ENCODE results near the gene ADAMTS9. TPM values are rescaled to one million over a fixed set of nuclear protein-coding genes. Genes with fewer than 3 reads are reported as not detected.

ADAMTS9 gene
- polyA plus RNA-seq, 1 experiment: 1.1 TPM

- CTCF ChIA-PET: no interaction called here
- DNase-seq (ENCODE audit: low read depth, low spot score): no peak
- Histone ChIP-seq H3K27me3 (ENCODE audit: control insufficient read depth, insufficient read depth, low read length) (no peaks in the 10 kb centered on the region), H3K9me3 (ENCODE audit: control insufficient read depth, insufficient read depth, low read length) (no peaks in the 10 kb centered on the region), H3K4me3 (ENCODE audit: low read depth, low read length) (no peak overlapping the region), H3K27ac (ENCODE audit: low read depth, low read length) (no peak overlapping the region)
- no peak for TF ChIP-seq CTCF (IDR thresholded peaks at IDR 0.05; ENCODE audit: low read depth, low read length)
- POLR2A ChIA-PET: no interaction called here
These were observed 93.7 kb downstream of the ADAMTS9 start for GRCh38 chr3:64594134-64594533.

- TF ChIP-seq CTCF (IDR thresholded peaks at IDR 0.05; ENCODE audit: low read depth, low read length): no peak
- ChIA-PET CTCF (no interaction called here), POLR2A (no interaction called here)
- Histone ChIP-seq H3K4me3 (ENCODE audit: low read depth, low read length) (no peak overlapping the region), H3K9me3 (ENCODE audit: control insufficient read depth, insufficient read depth, low read length) (no peaks in the 10 kb centered on the region), H3K27ac (ENCODE audit: low read depth, low read length) (no peak overlapping the region), H3K27me3 (ENCODE audit: control insufficient read depth, insufficient read depth, low read length) (no peaks in the 10 kb centered on the region)
- no peak for DNase-seq (ENCODE audit: low read depth, low spot score)
These were observed 94.5 kb downstream of the ADAMTS9 start for GRCh38 chr3:64593350-64593749.

GRCh38 chr3:64591615-64592014 is 96.2 kb downstream of the ADAMTS9 start:
- CTCF ChIA-PET: no interaction called here
- POLR2A ChIA-PET: no interaction called here
- no peak for DNase-seq (ENCODE audit: low read depth, low spot score)
- Histone ChIP-seq H3K27me3 (ENCODE audit: control insufficient read depth, insufficient read depth, low read length) (no peaks in the 10 kb centered on the region), H3K9me3 (ENCODE audit: control insufficient read depth, insufficient read depth, low read length) (no peaks in the 10 kb centered on the region), H3K4me3 (ENCODE audit: low read depth, low read length) (no peak overlapping the region), H3K27ac (ENCODE audit: low read depth, low read length) (no peak overlapping the region)
- no peak for TF ChIP-seq CTCF (IDR thresholded peaks at IDR 0.05; ENCODE audit: low read depth, low read length)

- ChIA-PET CTCF (no interaction called here), POLR2A (no interaction called here)
- no peak for TF ChIP-seq CTCF (IDR thresholded peaks at IDR 0.05; ENCODE audit: low read depth, low read length)
- no peak for DNase-seq (ENCODE audit: low read depth, low spot score)
- no peaks in the 10 kb centered on the region for H3K9me3 ChIP-seq (ENCODE audit: control insufficient read depth, insufficient read depth, low read length)
- no peak overlapping the region for H3K27ac ChIP-seq (ENCODE audit: low read depth, low read length)
- peaks cover 2% of the 10 kb centered on the region for H3K27me3 ChIP-seq (ENCODE audit: control insufficient read depth, insufficient read depth, low read length)
- H3K4me3 ChIP-seq (ENCODE audit: low read depth, low read length): no peak overlapping the region
These were observed 99.4 kb downstream of the ADAMTS9 start for GRCh38 chr3:64588380-64588779.

GRCh38 chr3:64586952-64587351 is 100.8 kb downstream of the ADAMTS9 start:
- CTCF ChIA-PET: interaction anchor here (1.1 kb wide), 1 partner anchor 11 kb away, joined by 3 read pairs; no protein-coding TSS in a partner anchor
- DNase-seq (ENCODE audit: low read depth, low spot score): no peak
- Histone ChIP-seq H3K27ac (ENCODE audit: low read depth, low read length) (no peak overlapping the region), H3K4me3 (ENCODE audit: low read depth, low read length) (no peak overlapping the region), H3K27me3 (ENCODE audit: control insufficient read depth, insufficient read depth, low read length) (peaks cover 3% of the 10 kb centered on the region), H3K9me3 (ENCODE audit: control insufficient read depth, insufficient read depth, low read length) (no peaks in the 10 kb centered on the region)
- POLR2A ChIA-PET: no interaction called here
- TF ChIP-seq CTCF (IDR thresholded peaks at IDR 0.05; ENCODE audit: low read depth, low read length): no peak

Measured in AG04450 (cell line).